GM18868 (cell line): Measurements from ENCODE around the gene IL19.
A peak's percentile ranks its signal among the peaks of the same experiment; 100 is the strongest.

Experiments
- ATAC-seq: cut with Tn5 transposase; IDR thresholded peaks from one replicate; pipeline ENCODE4 v1.9.1; 2021; ENCODE audit warnings: mild to moderate bottlenecking, moderate library complexity; ENCODE audit not compliant: unreplicated experiment

The IL19 gene

DNA sequence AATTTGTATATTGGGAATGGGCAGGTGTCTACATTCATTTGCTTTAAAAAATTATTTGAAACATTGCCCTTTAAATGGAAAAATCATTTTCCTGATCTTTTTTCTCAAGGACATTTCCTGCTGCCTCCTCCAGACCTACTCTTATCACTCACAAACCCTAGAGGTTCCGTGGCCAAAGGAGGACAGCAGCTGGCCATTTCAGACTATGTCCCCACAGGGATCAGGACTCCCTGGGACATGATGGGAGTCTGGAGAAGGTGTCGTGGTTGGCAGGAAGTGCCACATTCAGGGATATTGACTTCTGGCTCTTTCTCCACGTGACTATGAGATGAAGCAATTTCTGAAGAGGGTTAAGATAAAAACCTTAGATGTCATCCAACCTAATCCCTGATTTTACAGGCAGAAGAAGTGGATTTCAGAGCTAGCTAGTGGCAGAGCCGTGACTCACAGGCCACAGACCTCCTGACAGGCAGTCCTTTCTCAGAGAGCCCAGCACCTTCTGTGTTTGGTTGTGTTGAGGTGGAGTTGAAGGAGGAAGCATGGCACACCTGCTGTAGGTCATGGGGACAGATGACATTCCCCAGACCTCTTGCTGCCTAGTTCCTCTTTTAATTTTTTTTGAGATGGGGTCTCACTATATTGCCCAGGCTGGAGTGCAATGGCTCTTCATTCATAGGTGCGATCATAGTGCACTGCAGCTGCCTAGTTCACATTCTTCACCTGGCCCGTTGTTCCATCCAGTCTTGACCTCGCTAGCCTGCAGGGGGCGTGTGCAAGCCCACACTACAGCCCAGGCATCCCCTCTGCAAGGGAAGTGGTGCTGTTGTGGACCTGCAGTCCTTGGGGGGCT, 27.2 kb downstream of the IL19 start:
- no peak for ATAC-seq

DNA sequence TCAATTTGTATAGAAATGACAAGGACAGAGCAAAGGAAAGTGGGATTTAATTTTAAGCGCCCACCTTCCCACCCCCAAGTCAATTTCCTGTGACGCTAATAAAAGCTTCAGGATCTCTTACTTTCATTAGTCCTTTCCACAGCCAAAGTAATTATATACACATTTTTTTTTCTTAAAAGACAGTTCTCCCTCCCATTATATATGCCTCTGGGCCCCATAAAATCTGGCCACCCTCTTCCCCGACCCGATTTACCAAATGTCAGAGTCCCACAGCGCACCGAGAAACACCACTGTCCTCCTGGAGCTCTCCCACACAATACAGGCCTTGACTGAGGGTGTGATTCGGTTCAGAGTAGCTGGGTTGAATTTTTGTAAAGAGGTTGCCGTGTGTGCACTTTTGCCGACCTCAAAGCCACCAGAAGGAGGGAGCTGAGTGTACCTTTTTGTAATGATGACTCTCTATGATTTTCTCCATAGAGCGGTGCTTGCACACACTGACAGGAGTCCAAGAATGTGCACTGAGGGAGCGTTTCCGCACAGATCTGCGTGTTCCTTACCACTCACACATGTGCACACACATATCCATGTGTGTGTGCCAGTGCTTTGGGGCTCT, 27.9 kb downstream of the IL19 start:
- no peak for ATAC-seq

DNA sequence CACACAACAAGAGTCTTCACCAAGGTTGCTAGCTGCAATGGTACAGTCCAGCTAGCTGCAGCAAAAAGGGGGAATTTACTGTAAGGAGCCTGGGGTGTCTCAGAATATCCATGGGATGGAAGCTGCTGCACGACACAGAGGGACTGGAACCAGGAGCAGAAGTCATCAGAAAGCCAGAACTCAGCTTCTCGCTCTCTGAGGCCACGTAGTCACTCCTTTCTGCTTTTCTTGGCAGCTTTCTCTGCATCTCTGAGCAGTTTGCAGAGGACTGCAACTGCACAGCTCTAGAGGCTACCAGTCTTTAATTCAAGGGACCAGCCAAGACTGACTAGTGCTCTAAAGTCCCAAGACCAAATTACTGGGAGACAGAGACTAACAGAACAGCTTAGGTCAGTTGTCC, 28.7 kb downstream of the IL19 start:
- ATAC-seq: no peak

DNA sequence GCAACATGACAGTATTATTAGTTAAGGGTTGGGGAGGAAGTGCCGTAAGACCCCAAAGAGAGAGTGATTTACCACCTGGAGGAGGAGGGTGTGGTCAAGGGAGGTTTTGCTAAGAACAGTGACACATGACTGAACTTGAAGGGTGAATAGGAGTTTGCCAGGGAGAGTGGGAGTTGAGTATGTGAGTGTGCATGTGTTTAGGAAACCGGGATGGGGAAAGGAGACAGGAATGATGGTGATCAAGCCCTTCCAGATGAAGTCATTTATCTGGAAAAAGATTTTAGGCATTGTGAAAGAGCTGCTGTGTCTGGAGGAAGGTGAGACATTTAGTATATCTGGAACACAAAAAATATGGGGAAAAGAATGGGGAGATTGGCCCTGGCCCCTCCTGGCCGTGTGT, 29.8 kb downstream of the IL19 start:
- no peak for ATAC-seq

DNA sequence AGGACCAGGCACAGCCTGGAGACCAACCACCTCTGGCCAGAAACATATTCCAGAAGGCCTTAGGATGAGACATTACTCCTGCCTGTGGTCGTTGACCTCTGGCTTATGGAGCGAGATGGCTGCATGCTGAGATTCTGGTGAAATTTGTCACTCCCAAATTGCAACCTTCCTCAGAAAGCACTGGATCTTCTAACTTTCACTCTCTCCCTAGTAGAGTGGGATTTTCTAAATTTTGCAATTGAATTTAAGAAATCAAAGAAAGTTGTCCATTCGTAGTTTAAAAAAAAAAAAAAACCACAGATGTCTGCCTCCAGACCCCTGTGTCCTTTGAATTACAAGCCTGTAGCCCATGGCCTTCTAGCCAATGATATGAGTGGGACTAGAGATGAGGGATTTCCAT, 30.3 kb downstream of the IL19 start:
- no peak for ATAC-seq

DNA sequence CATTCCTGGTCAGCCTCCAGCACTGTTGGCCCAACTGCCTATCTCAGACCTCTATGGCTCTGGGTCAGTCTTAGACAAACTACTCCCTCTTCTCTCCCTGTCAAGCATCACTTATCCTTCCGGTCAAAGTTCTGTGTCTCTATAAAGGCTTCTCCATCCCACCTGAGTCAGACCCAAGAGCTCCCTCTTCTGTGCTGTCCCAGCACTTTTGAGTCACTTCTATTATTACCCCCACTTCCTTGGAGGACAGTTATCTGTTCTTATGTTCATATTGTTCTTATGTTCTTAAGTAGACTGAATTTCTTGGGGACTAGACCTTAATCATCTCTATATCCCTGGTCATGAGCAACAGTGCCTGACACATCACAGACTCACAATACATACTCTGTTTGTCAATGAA, 30.9 kb downstream of the IL19 start:
- no peak for ATAC-seq

DNA sequence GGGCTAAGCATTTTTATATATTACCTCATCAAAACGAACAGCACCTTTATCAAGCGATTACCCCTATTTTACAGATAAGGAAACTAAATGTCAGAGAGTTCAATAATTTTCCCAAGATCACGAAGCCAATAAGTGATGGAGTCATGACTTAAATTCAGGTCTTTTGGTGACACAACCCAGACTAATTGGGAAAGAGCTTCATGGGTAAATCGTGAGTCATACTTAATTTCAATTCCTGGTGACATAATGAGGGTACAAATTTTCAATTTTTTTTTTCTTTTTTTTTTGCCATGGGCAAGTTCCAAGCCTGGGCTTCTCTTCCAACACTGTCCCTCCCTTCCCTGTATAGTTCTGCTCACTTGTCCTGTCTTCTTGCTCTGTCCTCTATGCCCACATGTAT, 31.8 kb downstream of the IL19 start:
- no peak for ATAC-seq

DNA sequence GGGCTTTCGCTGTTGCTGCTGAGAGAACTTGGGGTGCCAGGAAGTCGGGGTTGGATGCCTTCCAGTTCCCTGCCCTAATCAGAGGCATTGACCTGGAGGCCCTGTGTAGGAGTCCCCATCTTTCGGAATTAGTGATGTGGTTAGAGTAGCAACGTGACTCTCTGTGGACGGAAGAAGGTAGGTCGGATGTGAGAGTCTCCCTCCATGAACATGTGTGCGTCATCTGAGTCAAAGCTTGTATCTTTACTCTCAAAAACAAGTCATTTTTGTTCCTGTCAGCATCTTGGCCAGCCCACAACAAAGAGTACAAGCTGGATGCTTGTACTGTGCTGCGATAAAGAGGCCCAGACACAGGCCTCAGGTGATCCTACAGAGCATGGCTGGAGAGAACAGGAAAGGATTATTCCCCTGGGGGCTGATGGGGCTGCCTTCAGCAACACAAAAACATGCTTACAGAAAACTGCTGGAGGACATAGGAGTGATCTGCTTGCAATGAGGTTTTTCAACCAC, 32.7 kb downstream of the IL19 start:
- peak; percentile 97 for ATAC-seq

DNA sequence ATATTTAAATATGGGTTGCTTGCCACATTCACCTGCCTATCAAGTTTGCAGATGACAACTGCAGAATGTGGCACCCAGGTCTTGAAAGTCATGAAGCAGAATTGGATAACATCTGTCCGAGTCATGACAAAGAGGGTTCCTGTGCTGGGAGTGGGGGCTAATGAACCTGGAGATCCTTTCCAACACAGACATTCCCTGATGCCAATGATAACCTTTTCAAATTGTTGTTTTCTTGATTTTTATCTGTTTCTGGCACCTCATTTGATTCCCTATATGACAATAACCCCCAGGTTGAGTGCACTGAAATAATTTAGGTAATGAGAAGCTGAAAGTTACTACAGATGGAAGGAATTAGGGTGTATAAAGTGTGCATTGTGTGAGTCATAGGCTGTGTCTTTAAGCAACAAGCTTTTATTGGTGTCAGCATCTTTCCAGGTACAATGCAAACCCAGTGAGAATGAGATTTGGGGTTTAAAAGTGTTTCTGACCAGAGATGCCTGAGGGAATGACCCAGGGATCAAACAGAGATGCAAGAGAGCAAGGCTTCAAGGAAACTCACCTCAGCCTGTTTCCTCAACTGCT, 33.7 kb downstream of the IL19 start:
- ATAC-seq: no peak

DNA sequence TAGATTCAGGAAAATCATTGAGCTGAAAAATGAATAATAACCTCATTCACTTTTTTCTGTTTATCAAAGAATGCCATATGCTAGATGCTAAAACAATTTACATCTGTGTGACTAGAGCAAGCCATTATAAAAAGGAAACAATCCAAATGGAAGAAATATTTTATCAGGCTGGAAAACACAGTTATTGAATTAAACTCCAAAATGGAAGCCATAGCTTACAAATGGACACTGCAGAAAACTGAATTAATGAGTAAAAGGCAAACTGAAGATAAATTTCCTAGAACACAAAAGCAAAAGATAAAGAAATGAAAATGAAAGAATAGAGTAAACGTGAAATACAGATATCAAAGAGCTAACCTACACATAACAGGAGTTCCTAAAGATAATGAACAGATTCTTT, 34.8 kb downstream of the IL19 start:
- ATAC-seq: no peak

DNA sequence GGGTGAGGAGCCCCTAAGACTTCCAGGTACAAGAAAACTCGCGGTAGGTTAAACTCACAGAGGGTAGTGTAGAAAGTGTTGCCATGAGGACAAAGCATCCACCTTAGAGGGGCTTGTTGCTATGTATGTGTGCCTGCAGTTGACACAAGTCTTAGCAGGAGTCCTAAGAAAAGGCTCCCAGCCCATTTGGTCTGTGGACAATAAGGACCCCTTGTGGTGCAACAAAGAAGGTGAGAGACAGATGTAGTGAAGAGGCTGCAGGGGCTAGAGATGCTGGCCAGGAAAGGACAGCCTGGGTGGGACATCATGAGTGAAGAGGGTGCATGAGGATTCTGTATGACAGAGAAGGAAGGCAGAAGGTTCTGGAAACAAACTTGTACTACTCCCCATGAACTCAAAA, 38.0 kb downstream of the IL19 start:
- peak; percentile 63 for ATAC-seq

DNA sequence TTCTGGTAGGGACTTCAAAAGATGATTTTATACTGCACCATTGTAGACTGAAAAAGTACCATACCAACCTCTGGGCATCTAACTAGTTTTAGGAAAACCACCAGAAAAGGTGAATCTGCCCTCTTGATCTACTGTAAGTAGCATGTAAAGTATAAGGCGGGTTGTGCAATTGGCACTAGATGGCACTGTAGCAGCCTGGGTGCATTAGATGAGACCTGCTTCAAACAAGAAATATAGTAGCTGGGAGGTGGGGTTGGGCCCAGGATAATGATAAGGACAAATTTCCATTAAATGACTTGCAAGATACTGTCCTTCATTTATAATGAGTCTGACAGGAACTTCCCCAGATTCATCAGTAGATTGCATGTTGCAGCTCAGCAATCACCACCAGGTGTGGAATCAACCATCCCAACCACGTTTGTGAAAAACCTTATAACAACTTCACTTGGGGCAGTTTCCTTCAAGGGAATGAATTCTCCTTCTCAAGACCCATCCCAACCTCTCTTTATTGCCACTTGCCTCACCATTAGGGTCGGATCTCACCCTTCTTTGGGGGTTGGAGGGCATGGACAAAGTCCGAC, 39.0 kb downstream of the IL19 start:
- ATAC-seq: no peak

DNA sequence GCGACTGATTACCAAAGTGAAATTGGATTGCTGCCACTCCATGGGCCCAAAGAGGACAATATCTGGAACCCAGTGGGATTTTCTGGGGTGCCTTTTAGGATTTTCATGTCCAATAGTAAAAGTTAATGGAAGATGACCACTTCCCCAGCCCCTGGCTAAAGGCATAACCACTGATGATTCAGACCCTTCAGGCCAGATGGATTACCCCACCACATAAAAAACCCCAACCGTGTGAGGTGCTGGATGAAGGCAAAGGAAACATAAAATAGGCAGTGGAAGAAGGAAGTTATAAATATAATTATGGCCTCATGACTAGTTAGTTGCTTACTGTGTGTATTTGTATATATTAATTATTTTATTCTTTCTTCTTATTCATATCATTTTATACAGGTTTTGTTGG, 41.9 kb downstream of the IL19 start:
- ATAC-seq: no peak

DNA sequence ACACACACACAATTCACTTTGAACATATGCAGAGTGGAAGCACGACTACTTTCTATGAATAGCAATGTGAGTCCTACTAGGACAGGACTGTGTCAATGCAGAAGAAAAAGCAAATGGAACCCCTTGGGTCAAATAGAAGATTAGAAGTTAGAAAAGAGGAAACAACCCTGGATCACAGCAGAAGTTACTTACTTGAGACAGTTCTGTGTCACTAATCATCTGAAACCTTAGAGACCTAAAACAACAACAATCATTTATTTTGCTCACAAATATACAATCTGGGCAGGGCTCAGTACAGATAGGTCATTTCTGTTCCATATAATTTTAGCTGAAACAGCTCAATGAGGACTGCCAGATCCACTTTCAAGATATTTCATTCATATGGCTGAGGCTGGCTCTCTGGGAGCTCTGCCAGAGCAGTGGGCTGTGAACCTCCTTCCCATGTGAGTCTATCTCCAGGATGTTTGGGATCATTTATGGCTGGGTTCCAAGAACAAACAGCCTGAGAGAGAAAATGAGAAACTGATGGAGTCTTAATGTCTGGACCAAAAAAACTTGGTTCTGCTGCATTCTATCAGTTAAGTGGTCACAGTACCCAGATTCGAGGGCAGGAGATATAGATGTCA, 44.3 kb downstream of the IL19 start:
- ATAC-seq: no peak

DNA sequence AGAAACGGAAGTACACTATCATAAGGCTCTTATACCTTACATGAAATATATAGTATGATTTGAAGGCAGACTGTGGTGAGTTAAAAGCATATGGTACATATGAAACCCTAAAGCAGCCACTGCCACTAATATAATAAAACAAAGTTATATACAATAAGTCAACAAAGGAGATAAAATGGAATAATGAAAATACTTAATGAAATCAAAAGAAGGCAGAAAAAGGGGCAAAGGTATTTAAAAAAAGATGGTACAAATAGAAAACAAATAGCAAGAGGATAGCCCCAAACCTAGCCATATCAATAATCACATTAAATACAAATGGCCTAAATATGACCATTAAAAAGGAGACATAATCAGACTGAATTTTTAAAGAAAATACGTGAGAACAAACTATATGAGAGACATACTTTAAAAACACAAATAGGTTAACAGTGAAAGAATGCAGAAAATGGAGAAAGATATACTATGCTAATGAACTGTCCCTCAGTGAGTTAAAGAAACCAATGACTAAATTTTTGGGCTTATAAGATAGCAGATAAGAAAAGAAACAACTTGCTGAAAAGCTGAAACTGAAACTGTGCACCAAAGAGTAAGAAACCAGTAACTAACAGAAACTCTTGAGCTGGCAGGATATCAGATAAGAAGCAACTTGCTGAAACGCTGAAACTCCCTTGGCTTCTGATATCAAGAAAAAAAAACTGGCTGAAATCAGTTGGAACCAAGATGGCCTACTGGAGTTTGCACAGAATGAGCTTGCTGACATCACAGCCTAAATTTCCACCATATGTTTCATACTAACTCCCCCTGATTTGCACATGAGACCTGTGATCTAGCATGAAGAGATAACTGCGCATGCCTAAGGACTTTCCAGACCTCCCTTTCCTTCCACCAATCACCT, 46.1 kb downstream of the IL19 start:
- peak; percentile 75 for ATAC-seq

DNA sequence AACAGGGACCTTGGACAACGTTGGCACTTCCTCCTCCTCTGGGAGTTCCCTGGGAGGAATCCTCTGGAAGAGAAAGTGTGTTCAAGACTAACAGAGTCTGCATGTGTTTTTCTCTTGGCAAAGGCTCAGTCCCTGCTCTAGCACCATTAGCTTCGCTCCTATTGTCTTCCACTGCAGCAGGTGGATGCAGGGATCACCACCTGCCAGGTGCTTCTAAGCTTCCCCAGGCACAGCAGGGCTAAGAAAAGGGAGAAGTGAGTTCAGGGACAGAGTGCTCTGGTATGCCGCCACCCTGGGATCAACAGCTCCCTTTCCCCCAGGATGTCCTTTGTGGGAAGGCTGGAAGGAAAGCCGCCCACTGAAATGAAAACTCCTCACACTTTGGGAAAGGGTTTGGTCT, 50.9 kb downstream of the IL19 start:
- ATAC-seq: no peak

DNA sequence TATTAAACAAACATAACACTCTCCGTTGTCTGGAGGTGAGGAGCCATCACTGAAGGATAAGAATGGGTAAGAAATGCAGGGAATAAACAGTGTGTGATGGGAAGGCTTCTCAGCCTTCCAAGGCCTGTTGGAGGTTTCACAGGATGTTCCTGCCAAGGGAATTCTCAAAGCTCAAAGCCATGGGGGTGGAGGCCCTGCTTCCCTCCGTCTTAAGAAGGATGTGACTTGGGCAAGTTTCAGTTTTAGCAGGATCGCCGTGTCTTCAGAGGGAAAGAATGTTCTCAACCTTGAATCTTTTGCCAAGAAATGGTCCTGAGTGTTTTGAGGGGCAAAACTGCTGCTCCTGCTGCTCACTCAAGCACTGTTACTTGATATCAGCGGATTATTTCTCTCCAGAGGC, 53.2 kb downstream of the IL19 start:
- no peak for ATAC-seq

DNA sequence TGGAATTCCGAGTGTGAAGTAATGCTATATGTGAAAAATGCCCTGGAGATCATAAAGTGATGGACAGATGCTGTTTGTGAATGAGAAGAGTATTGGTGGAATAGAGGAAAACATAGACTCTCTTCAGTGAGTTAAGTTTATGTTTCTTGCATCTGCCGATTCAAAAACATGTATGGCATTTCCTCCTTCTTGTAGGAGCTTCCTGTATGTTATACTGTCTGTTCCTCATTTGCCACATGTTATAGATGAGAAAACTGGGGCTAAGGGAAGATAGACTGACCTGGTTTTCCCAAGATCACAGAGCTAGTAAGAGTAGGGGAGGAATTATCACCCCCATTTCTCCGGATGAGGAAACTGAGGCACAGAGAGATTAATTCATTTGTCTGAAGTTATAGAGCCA, 53.8 kb downstream of the IL19 start:
- ATAC-seq: no peak

DNA sequence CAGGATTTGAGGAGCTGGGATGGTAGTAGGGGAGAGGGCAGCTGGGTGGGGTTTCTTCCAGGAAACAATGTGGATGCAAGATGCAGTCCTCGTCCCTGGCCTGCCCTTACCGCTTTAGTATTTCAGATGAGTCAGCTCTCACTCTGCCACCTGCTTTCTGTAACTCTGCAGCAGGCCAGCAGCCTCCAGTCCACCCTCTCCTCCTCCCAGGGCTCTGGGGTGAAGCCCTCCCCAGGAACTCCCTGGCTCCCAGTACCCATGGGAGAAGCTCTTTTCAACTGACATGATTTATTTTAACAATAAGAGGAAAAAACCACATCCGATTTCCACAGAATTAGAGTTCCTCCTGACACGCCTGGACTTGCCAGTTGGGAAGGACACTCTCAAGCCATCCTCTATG, 55.8 kb downstream of the IL19 start:
- no peak for ATAC-seq

DNA sequence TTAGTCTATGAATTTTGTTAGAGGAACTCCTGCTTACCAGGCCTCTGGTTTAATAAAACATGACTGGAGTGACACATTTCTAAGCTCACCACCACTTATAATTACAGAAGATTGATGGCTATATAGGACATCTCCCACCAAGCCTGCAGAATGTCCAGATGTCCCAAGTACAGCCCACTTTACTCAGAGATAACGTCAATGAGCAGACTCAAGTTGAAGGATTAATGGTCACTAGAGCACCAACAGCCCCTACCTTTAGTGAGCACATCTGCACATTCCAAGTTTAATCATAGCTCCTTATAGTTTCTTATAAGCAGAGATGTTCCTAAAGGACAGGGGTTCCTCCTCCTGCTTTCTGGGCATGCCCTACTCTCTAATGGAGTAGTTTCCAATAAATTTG, 57.5 kb downstream of the IL19 start:
- no peak for ATAC-seq
